Nephron (organoid): ENCODE results near the gene ABLIM2.

ENCODE experiments used
- H3K27ac Mint-ChIP-seq, 3 experiments: 2 replicates each; pipeline ENCODE4 v1.8.0; 2020; ENCODE audit warnings: mixed read lengths in 3 of 3, mild to moderate bottlenecking in 2 of 3, moderate library complexity in 1 of 3
- H3K27me3 Mint-ChIP-seq: 2 replicates; pipeline ENCODE4 v1.8.0; 2021; ENCODE audit warnings: low read depth, mild to moderate bottlenecking, moderate library complexity, mixed read lengths
- H3K36me3 Mint-ChIP-seq: 2 replicates; pipeline ENCODE4 v1.8.0; 2020; ENCODE audit warnings: low read depth, mixed read lengths
- H3K4me1 Mint-ChIP-seq: 2 replicates; pipeline ENCODE4 v1.8.0; 2020; ENCODE audit warnings: mixed read lengths
- H3K4me3 Mint-ChIP-seq, 3 experiments: 2 replicates each; pipeline ENCODE4 v1.8.0; 2020; ENCODE audit warnings: mild to moderate bottlenecking in 3 of 3, mixed read lengths in 3 of 3, moderate library complexity in 2 of 3
- H3K9me3 Mint-ChIP-seq: 2 replicates; pipeline ENCODE4 v1.8.0; 2020; ENCODE audit warnings: mixed read lengths
- TF ChIP-seq, protein P1 (sequence below), 3 experiments: fragments of 200-600 bp; sonication (generic); IDR thresholded peaks; one replicate each; pipeline ENCODE4 v1.5.0; 2021; ENCODE audit warnings: antibody characterized with exemption in 3 of 3; ENCODE audit not compliant: unreplicated experiment in 3 of 3

ABLIM2 gene

DNA sequence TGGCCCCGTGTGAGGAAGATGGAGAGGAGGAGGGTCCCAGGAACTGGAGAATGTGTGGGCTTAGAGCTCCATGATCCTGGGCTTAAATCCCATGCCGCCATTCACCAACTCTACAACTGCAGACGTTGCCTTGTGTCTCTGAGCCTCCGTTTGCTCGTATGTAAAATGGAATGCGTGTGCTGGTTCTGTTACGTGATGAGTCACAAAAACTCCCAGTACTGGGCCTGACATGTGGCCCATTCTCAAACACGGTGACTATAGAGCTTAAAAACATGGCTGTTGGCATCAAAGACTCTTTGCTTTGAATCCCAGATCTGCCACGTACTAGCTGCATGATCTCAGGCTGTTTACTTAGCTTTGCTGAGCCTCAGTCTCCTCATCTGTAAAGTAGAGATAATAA lies 206.0 kb downstream of the ABLIM2 start:
- TF ChIP-seq, protein P1, sequence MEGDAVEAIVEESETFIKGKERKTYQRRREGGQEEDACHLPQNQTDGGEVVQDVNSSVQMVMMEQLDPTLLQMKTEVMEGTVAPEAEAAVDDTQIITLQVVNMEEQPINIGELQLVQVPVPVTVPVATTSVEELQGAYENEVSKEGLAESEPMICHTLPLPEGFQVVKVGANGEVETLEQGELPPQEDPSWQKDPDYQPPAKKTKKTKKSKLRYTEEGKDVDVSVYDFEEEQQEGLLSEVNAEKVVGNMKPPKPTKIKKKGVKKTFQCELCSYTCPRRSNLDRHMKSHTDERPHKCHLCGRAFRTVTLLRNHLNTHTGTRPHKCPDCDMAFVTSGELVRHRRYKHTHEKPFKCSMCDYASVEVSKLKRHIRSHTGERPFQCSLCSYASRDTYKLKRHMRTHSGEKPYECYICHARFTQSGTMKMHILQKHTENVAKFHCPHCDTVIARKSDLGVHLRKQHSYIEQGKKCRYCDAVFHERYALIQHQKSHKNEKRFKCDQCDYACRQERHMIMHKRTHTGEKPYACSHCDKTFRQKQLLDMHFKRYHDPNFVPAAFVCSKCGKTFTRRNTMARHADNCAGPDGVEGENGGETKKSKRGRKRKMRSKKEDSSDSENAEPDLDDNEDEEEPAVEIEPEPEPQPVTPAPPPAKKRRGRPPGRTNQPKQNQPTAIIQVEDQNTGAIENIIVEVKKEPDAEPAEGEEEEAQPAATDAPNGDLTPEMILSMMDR (IDR thresholded peaks at IDR 0.05; ENCODE audit: unreplicated experiment in 3 of 3): no peak
- H3K27me3 Mint-ChIP-seq: peaks cover 15% of the 10 kb centered on the region
- no peak overlapping the region for H3K27ac Mint-ChIP-seq
- H3K4me3 Mint-ChIP-seq: no peak overlapping the region
- H3K36me3 Mint-ChIP-seq: peaks cover 7% of the 10 kb centered on the region
- H3K9me3 Mint-ChIP-seq: peaks cover 17% of the 10 kb centered on the region
- H3K4me1 Mint-ChIP-seq: peaks cover 24% of the 10 kb centered on the region

DNA sequence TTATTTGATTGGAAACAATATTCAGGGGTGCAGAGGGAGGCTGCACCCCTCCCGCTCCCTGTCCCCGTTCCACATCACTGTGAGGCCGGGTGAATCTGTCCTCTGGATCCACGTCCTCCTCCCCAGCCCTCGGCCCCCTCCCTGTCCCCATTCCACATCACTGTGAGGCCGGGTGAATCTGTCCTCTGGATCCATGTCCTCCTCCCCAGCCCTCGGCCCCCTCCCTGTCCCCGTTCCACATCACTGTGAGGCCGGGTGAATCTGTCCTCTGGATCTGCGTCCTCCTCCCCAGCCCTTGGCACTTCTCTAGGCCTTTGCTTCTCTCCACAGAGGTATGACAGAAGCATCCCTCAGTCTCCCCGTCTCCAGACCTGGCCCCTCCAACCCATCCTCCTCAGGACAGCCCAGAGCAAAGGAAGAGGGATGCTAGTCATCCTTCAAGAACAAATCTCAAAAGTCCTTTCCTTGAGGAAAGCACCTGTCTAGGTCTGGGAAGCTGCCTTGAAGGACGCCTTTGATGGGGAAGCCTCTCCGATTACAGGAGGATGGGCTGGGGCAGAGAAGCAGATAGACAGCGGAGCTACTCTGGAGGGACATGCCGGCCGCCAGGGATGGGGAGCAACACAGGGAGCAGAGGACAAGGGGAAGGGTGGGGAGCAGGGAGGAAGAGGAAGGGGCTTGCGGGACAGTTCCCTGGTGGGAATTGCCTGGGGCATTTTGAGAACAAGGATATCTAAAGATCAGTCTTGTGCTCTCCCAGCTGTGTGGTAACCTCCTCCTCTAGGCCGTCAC lies 208.1 kb downstream of the ABLIM2 start:
- TF ChIP-seq, protein P1 (IDR thresholded peaks at IDR 0.05; ENCODE audit: unreplicated experiment in 3 of 3): no peak
- Mint-ChIP-seq H3K4me1 (peaks cover 22% of the 10 kb centered on the region), H3K4me3 (no peak overlapping the region), H3K27ac (no peak overlapping the region), H3K9me3 (peaks cover 17% of the 10 kb centered on the region), H3K36me3 (peaks cover 7% of the 10 kb centered on the region), H3K27me3 (peaks cover 15% of the 10 kb centered on the region)

DNA sequence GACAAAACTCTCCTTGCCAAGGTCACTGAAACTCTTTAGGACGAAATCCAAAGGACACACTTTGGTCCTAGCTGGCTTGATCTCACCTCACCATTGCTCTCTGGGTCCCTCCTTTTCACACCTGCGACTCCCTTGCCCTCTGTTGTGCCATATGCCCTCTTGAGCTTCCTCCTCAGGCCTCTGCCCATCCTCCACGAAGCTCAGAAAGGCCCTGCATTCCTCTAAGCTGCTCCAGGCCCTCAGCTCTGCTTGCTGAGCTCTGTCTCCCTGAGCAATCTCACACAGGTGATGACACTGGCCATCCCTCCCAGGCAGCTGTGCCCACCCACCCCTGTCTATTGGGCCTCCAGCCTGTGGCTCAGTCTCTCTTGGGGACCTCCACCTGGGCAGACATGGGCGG lies 208.9 kb downstream of the ABLIM2 start:
- TF ChIP-seq, protein P1 (IDR thresholded peaks at IDR 0.05; ENCODE audit: unreplicated experiment in 3 of 3): no peak
- peaks cover 24% of the 10 kb centered on the region for H3K4me1 Mint-ChIP-seq
- peaks cover 7% of the 10 kb centered on the region for H3K36me3 Mint-ChIP-seq
- H3K4me3 Mint-ChIP-seq: no peak overlapping the region
- H3K27me3 Mint-ChIP-seq: peaks cover 15% of the 10 kb centered on the region
- H3K9me3 Mint-ChIP-seq: peaks cover 17% of the 10 kb centered on the region
- H3K27ac Mint-ChIP-seq: no peak overlapping the region

DNA sequence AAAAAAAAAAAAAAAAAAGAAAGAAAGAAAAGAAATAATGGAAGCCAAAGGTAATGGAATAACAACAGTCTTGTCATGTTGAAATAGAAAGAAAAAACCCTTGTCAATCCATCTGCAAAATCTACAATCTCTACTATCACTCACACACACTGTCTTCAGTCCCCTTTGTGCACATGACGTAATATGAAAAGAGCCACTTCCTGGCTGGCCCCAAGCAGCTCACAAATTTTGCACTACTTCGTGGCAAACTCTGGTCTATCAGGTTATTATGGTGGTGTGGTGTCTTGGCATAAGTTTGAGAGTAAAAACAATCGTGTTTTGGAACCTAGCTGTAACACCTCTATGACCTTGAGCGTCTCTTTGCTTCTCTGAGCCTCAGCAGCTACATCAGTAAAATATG lies 210.7 kb downstream of the ABLIM2 start:
- peaks cover 6% of the 10 kb centered on the region for H3K36me3 Mint-ChIP-seq
- peaks cover 14% of the 10 kb centered on the region for H3K9me3 Mint-ChIP-seq
- H3K4me1 Mint-ChIP-seq: peaks cover 29% of the 10 kb centered on the region
- TF ChIP-seq, protein P1 (IDR thresholded peaks at IDR 0.05; ENCODE audit: unreplicated experiment in 3 of 3): no peak
- H3K27me3 Mint-ChIP-seq: peaks cover 15% of the 10 kb centered on the region
- H3K4me3 Mint-ChIP-seq: no peak overlapping the region
- no peak overlapping the region for H3K27ac Mint-ChIP-seq

DNA sequence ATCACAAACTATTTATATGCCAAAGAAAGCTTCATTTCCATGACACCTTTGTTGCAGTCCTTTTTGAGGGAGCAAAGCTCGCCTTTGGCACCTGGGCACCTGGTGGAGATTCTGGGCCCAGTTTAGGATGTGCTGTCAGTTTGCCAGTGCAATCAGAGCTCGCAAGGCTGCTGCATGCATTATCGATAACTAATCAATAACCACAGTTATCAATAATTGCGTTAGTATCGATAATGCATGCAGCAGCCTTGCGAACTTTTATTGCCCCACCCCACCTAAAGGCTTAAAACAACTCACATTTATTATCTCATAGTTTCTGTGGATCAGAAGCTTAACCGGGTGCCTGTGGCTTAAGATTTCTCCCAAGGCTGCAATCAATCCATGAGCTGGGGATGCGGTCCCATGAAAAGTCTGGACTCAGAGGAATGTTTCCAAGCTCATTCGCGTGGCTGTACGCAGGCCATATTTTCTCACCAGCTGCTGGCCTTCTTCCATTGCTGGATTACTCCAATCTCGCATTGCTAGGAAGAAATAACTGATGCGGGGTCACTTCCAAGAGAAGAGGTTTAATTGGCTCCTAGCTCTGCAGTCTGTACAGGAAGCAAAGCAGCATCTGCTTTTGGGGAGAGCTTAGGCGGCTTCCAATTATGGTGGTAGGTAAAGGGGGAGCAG lies 212.8 kb downstream of the ABLIM2 start:
- Mint-ChIP-seq H3K27ac (peak overlapping the region in 2 of 3 experiments; percentile 18 to 26), H3K27me3 (peaks cover 21% of the 10 kb centered on the region), H3K36me3 (no peaks in the 10 kb centered on the region), H3K4me3 (no peak overlapping the region), H3K4me1 (peaks cover 34% of the 10 kb centered on the region), H3K9me3 (no peaks in the 10 kb centered on the region)
- TF ChIP-seq, protein P1 (IDR thresholded peaks at IDR 0.05; ENCODE audit: unreplicated experiment in 3 of 3): no peak
